A549 treated with Hydrocortisone at 1 μM for 4 hours (cell line): Measurements from ENCODE around the gene DDR2. TPM values are rescaled to one million over a fixed set of nuclear protein-coding genes. Genes with fewer than 3 reads are reported as not detected.

ENCODE experiments used
- total RNA-seq: library from RNA; stranded (reverse); fragments of 200-300 nt; extraction: Qiagen RNA extraction; gene quantifications from 5 replicates; pipeline ENCODE4 v1.2.3, GENCODE V29; 2022

The DDR2 gene
- 0.17 to 0.51 TPM (median 0.46 TPM) in 5 replicates for total RNA-seq

GRCh38 chr1:162632217-162632666 lies at the start of gene DDR2:
Gene DDR2 (plus strand): TSS chr1:162632464. CDS start chr1:162719064, 86,600 bp downstream.

GRCh38 chr1:162790303-162790984 lies 158.2 kb downstream of the DDR2 start, which contains the start of gene HSD17B7:
Gene HSD17B7 (plus strand): TSS chr1:162790702. CDS start chr1:162790801, 99 bp downstream.

Other genes starting within 250 kb of the DDR2 start
- 0.06 to 0.15 TPM (median 0.12 TPM) in 5 replicates for gene SH2D1B, start 220.3 kb upstream of the DDR2 start, total RNA-seq
- 13.6 to 24.9 TPM (median 19.5 TPM) in 5 replicates for gene UHMK1, start 134.6 kb upstream of the DDR2 start, total RNA-seq
- gene UAP1, start 70.7 kb upstream of the DDR2 start, total RNA-seq = 26.2 to 39.5 TPM (median 31.7 TPM) in 5 replicates
- 8.3 to 9.8 TPM (median 9.1 TPM) in 5 replicates for gene HSD17B7, start 158.2 kb downstream of the DDR2 start, total RNA-seq
- not detected in 5 replicates for gene CCDC190, start 228.7 kb downstream of the DDR2 start, total RNA-seq